ENCODE data around the gene PPM1K. TPM values are rescaled to one million over a fixed set of nuclear protein-coding genes. Genes with fewer than 3 reads are reported as not detected.
"Not testable (repeated sequence)": the region's sequence is repeated elsewhere in the genome, so short reads cannot be mapped to it uniquely, and the experiment has no call there.

Gene PPM1K
- total RNA-seq (2014; rRNA removed; shearing (Covaris generic)): 5.0 and 7.6 TPM in 2 replicates
- 3.7 and 6.7 TPM in 2 replicates for polyA plus RNA-seq (2015; cell fraction: cytosol; rRNA removed)
- 9.1 and 12.6 TPM in 2 replicates for polyA plus RNA-seq (2015; cell fraction: nucleus; rRNA removed)

DNA sequence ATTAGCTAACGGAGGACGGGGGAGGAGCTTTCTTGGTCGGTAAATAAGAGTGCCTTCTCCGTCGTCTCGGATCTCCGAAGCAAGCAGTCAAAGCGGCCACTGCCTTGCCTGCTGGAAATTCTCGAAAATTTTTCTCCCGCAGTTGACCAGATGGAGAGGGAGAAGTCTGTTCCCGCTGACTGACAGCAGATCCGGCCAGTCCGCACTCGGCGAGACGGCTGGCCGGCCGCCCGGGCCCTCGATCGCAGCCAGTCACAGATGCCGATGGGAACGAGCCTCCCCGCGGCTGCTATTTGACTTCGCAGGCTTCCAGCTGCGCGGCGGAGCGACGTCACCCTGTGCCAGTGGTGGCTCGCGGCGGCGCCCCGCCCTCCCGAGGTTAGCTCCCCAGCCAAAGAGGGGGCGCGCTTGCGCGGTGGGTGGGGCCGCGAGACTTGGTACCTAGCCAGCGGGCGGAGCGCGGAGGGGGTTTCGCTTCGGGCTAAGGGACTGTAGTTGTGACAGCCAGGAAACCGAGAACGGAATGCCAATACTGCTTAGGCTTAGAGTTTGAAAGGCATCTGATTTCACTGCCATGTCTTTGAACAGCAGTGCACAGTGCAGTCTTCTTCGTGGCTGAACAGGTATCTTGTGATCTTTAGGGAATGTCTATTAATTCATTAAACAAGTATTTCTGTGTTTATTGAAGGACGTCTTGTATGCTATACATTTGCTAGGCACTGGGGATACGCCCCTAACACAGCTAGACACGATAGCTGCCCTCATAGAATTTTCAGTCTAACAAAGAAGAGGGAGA, at the start of gene PPM1K:
PPM1K (minus strand) TSS at position 123 of the 796 bp plus-strand sequence. CDS start 5,978 bp downstream, outside the sequence.
- DNase-seq (ENCODE audit: low read depth): peak; percentile 99

DNA sequence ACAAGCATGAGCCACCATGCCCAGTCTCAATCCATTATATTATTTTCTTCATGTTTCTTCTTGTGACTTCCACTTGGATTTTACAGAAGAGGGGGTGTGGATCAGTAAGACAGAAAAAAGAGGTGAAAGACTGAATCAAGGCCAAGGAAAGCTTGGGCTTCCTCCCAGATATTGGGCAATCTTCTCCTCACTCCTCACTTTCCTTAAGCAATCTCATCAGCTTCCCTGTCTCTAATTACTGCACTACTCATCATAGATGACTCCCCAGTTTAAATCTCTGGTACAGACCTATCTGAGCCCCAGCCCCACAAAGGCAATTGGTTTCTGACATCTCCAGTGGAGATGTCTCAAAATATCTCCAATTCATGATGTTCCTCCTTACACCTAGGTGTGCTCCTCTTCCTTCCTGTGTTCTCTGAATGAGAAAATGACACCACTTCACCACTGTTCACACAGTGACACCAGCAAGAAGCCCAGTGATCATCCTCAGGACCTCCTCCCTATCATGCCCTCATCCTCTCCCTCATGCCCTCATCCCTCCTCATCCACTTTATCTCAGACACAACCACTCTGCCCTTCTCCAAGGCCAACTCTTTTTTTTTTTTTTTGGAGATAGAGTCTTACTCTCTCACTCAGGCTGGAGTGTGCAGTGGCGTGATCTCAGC, 49.5 kb upstream of the PPM1K start:
- DNase-seq (ENCODE audit: low read depth): no peak

DNA sequence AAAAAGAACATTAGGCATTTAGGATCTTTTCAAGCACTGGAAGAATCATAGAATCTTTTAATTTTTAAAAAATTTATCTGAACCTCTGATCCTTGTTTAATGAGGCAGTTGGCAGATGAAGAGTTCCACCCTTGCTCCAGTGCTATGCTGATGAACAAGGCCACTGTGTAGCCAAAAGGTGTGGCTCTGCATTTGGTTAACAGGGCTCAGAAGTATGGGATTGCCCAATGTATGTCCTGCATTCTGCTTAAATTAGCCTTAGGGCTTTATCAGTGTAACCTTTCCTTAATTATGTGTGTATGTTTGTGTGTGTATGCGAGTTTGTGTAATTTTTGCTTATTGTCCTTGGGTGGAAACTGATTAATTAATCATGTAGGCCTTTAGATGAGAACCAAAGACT, 43.3 kb upstream of the PPM1K start:
- no peak for DNase-seq (ENCODE audit: low read depth)

DNA sequence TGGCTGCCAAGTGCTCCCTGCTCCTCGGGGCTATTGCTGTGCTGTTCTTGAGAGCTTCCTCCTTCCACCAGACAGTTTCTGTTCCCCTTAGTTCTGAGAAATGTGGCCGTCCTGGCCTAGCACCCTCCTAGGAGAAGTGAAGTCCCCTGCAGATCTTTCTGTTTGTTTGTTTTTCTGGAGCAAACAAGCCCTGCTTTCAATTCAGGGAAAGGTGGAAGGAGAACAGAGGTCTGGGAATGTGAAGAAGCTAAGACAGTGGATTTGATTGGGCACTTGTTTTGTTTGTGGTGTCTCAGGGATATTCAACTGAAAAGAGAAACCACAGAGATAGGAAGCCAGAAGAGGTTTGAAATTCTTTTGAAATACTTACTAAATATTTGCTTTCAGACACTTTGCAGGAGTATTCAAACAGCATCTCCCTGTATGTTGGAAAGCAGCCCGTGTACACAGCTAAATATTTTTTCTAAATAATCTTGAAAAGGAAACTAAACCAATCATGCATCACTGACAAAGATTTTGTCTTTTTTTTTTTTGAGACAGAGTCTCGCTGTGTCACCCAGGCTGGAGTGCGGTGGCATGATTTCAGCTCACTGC, 36.5 kb upstream of the PPM1K start:
- peak; percentile 20 for DNase-seq (ENCODE audit: low read depth)

DNA sequence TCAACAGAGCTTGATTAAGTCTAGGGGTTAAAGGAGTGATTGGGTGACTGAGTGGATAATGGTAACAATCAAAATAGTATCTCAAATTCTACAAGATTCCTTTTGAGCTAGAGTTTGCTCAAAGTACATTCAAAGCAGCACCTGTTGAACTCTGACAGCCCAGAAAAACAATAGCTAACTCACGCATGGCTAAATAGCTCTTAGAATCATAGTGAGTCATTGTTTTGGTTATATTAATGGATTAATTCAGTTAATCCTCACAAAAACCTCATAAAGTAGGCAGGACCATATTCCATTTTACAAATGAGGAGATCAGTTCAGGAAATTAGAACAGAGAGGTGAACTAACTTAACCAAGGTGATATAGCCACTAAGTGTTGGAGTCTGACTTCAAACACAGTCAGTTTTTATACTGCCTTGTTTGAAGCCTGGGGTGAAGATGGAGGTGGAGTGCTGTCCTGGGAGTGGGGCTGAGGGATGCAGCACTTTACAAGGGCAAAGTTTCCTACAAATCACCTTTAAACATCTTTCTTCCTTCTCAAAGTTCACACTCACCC, 35.9 kb upstream of the PPM1K start:
- DNase-seq (ENCODE audit: low read depth): no peak

DNA sequence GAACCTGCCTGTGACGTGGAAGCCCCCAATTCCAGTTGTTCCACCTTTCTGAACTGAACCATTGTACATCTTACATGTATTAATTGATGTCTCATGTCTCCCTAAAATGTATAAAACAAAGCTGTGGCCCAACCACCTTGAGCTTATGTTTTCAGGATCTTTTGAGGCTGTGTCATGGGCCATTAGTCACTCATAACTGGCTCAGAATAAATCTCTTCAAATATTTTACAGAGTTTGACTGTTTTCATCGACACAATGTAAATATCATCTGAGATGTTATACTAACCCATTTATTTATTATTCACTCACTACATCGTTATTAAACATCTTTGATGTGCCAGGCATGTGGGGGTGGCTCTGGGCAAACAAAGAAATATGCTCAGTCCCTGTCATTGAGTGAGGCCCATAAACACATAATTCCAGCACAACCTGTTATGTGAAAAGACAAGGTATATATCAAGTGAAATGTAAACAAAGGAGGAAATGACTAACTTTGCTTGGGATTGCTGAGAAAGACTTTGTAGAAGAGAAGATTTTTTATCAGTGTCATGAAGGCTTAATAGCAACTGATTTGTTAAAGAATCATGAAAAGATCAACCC, 34.5 kb upstream of the PPM1K start:
- DNase-seq (ENCODE audit: low read depth): peak; percentile 28

DNA sequence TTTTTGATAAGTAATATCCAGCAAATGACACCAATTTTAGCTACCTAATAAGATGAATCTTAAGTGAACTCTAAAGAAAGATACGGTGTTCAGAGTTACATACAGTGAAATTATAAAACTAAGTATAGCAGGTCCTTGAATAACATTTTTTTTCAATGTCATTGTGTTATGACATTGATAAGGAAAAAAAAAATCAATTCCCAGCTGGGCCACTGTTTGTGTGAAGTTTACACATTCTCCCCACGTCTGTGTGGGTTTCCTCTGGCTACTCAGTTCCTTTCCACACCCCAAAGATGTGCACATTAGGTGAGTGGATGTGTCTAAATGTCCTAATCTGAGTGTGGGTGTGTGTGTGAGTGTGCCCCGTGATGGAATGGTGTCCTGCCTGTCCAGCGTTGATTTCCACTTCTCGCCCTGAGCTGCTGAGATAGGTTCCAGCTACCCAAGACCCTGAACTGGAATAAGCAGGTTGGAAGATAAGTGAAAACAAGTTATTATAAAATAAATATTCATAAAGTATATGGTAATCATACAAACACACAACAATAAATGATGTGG, 31.2 kb upstream of the PPM1K start:
- no peak for DNase-seq (ENCODE audit: low read depth)

DNA sequence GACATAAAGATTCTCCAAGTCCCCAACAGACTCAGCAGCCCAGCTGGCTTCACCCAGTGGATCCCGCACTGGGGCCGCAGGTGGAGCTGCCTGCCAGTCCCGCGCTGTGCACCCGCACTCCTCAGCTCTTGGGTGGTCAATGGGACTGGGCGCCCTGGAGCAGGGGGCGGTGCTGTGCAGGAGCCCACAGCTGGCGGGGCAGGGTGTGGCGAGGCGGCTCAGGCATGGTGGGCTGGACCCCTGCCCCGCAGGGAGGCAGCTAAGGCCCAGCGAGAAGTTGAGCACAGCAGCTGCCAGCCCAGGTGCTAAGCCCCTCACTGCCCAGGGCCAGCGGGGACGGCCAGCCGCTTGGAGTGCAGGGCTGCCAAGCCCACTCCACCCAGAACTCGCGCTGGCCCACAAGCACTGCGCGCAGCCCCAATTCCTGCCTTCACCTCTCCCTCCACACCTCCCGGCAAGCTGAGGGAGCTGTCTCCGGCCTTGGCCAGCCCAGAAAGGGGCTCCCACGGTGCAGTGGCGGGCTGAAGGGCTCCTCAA, 28.8 kb upstream of the PPM1K start:
- not testable (repeated sequence) for DNase-seq (ENCODE audit: low read depth)

DNA sequence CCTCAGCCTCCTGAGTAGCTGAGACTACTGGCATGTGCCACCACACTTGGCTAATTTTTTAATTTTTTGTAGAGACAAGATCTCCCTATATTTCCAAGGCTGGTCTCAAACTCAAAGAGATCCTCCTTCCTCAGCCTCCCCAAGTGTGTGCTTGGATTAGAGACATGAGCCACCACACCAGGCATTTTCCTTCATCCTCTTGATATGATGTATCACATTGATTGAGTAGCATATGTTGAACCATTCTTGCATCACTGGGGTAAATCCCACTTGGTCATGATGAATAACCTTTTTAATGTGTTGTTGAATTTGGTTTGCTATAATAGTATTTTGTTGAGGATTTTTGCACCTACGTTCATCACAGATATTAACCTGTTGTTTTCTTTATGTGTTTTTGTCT, 24.2 kb upstream of the PPM1K start:
- DNase-seq (ENCODE audit: low read depth): no peak

DNA sequence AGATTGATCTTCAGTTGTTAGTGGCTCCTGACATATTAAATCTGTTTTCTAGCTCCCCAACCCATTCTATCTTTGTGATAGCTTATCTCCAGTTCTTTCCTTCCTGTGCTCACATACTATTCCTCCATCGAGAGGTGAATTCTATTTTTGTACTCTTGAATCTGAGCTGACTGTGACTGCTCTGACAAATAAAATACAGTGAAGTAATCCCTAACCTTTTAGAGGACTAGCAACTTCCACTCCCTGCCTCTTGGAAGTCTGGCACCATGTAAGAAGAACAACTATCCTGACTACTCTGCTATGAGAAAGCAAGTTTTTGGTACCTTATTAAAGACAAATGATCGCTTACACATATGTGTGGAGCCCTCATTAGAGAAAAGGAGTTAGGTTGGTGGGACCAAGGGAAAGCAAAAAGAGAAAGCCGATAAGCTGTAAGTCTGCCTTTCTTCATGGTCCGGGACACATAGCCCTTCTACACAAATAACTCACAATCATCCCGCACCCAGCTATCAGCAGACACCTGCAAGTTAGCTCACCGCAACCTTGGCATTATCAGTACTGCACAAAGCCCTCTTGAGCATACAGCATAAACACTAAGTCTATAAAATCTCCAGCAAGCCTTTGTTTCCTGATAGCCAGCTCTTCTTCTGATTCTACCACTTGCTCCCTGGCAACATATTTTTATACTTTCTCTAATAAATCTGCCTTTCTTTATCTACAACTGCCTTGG, 13.5 kb upstream of the PPM1K start:
- no peak for DNase-seq (ENCODE audit: low read depth)

DNA sequence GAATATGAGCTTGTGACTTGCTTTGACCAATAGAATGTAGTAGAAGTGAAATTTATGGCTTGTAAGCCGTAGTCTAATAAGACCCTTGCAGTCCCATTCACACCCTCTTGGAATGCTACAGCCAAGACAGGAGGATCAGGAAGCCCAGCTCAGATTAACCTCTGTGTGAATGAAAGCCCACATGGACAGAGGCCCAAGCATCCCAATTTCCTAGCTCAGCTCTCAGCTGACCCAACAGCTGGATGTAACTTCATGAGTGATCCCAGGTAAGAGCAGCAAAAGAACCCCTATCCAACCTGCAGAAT, 12.8 kb upstream of the PPM1K start:
- no peak for DNase-seq (ENCODE audit: low read depth)

DNA sequence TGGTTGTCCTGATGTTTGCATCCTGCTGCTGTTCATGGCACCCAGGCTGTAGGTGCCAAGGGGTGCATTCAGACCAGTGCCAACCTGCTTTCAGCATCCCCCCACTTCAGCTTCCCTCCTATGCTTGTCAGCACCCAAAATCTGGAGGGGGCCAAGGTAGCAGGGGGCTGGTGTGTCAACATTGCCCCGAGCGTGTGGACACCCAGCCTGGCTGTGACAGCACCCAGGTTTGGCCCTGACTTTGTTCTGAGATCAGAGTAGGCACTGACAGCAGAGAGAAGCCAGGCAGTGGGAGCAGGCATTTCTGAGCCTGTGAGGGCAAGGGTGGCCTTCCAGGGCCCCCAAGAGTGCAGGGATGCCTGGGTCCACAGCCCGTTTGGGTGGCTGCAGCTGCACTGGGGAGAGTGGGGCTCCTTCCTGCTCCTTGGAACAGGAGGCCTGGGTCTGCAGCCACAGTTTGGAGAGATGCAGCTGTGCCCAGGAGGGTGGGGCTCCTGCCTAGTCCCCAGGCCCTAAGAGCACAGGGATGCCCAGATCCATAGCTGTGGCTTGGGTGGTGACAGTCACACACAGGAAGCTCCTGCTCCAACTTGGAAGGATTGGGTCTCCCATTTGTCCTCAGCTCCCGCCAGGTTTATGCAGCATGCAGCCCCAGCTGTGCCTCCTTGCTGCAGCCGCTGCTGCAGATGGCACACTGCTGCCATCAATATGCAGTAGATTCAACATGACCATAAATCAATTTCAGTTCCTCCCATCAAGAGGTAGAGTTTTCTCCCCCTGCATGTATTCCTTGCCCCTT, 12.3 kb upstream of the PPM1K start:
- DNase-seq (ENCODE audit: low read depth): no peak

DNA sequence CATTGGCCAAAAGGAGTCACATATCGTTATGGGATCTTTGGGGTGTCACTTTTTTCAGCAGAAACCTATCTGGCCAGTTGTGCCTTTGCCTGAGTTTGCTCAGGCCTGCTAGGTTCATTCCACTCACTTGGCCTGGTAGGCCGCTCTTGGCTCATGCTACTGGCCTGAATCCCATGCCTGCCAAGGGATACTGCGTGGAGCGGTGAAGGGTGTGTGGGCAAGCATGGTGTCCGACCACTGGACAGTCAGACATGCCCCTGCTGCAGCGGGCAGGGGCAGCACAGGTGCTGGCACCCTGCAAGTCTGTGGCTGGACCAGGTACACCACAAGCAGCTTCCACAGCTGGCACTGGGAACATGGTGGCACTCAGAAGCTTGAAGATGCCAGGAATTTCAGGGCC, 11.3 kb upstream of the PPM1K start:
- no peak for DNase-seq (ENCODE audit: low read depth)

DNA sequence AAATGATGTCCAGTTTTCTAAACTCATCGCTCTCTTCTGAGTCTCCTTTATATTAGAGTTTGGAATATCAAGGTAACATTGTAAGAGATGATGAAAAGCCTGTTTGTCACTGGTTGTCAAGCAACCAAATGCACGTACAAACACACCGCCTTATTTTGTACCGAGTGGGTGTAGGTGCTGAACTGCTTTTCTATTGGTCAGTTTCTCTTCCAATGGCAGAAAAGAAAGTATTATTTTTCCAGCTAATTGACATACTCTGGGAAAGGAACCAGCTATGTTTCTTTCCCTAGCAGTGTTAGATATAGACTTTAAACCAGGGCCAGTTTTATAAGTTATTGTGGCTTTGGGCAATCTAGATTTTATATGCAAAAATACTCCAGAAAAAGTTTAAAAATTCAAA, 6.6 kb upstream of the PPM1K start:
- DNase-seq (ENCODE audit: low read depth): no peak

DNA sequence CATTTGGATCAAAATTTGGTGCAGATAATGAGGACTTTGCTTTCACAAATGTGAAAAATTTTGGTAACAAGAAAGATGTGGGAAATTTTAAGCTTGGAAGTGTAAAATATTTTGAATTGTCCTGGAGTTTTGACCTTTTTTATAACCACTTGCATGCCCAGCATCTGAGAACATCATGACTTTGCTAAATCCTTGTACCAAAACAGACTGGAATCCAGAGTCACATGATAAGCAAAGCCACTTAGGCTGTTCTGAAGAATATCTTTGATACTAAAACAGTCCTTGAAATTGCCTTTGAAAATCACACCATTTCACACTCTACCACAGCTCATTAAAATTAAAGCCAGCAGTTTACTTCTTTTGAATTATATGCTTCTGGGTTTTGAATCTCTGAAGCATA, 2.5 kb upstream of the PPM1K start:
- DNase-seq (ENCODE audit: low read depth): no peak

DNA sequence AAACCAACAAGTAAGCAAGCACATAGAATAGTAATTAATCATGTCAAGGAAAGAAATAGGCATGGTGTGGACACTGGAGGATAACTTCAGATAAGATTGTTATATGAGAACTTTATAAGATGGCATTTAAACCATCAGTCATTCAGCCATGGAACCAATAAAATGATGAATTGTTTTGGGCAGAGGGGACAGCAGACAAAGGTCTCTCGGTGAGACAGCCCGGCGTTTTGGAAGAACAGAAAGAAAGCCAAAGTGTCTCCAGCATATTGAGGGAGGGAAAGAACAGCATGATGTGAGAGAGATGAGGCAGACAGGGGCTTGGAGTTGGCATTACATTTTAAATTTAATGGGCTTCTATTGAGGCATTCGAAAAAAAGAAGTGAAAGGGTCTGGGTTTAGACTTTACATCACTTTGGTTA, 883 bp upstream of the PPM1K start:
- no peak for DNase-seq (ENCODE audit: low read depth)

DNA sequence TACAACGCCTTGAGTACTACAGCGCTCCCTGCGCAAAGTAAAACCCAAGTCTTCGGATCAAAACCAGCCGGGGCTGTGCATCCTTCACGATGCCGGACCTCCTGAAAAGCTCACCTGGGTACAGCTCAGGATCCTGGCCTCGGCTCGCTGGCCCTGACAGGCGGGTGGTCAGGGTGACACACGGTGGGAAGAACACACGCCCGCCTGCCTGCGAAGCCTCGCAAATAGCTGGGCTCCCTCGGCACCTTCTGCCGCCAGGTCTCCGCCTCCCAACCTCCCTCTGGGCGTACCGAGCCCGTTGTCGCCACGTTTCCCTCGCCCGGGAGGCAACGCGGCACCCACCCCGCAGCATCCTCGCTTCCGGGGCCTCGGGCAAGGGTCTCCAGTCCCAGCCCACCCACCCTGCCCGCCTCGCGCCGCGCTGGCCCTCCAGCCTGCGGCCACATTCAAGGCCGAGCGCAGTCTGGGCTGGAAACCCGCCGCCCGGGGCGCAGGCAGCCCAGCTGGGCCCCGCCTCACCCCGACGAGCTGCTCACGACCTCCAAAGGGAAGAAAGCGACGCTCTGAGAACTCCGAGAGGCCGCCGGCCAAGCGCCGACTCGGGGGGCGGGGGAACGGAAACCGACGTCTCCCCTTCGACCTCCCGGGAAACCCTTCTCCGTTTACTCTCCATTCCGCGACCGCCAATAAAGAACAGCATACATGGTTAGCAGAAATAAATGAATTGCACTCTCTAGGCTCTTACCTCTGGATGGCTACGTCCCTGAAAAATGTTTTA, 511 bp downstream of the PPM1K start:
- DNase-seq (ENCODE audit: low read depth): no peak

DNA sequence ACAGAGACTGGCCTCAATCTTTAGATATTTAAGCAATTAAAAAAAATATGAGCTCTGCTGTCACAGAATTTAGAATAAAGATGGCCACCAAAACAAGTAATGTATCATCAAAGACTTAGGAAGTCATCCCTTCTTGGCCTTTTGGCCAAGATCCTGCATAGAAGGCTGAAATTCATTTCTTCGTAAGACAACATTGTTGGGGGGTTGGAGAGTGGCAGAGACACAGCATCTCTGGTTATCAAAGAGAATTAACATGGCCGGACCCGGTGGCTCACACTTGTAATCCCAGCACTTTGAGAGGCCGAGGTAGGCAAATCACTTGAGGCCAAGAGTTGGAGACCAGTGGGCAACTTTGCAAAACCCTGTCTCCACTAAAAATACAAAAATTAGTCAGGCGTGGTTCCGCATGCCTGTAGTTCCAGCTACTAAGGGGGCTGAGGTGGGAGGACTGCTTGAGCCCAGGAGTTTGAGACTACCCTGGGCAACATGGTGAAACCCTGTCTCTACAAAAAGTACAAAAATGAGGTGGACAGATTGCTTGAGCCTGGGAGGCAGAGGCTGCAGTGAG, 4.0 kb downstream of the PPM1K start:
- no peak for DNase-seq (ENCODE audit: low read depth)
